Measurements from ENCODE around the gene JOSD1.

The JOSD1 gene

GRCh38 chr22:38715176-38715764, 14.5 kb upstream of the JOSD1 start:
- no peaks in the 10 kb centered on the region for H3K27me3 ChIP-seq (replicated peaks in 2 of 5; ENCODE audit: control insufficient read depth in 4 of 5, insufficient read depth in 5 of 5, low read length in 4 of 5)
- DNase-seq: no peak
- peaks cover 2 to 28% (median 14%) of the 10 kb centered on the region in 4 experiments for H3K4me1 ChIP-seq (ENCODE audit: control extremely low read depth in 1 of 4, control insufficient read depth in 4 of 4, insufficient read depth in 4 of 4, low read length in 3 of 4)
- peaks cover 4 to 55% (median 36%) of the 10 kb centered on the region in 4 experiments for H3K36me3 ChIP-seq (ENCODE audit: control insufficient read depth in 4 of 4, insufficient read depth in 4 of 4, low read length in 3 of 4)
- ChIA-PET CTCF (interaction anchor here (0.9 to 4.4 kb wide), 8 partner anchors 9 to 51 kb away, joined by 3 to 29 read pairs (median 4); partner anchors contain the start of gene GTPBP1), POLR2A (no interaction called here)
- no peaks in the 10 kb centered on the region for H3K9me3 ChIP-seq (ENCODE audit: control extremely low read depth in 1 of 5, control insufficient read depth in 4 of 5, insufficient read depth in 2 of 5, low read depth in 1 of 5, low read length in 4 of 5)
- no peak overlapping the region for H3K4me3 ChIP-seq (ENCODE audit: control insufficient read depth in 1 of 7, extremely low read depth in 1 of 7, insufficient read depth in 4 of 7, low read depth in 2 of 7, low read length in 6 of 7)
- no peak overlapping the region for H3K27ac ChIP-seq (ENCODE audit: insufficient read depth in 1 of 2, low read depth in 1 of 2, low read length in 2 of 2, poor library complexity in 1 of 2, severe bottlenecking in 2 of 2)
- WGBS (ENCODE audit: insufficient coverage): 88% methylated on average over 8 of the region's 9 CpGs

- peaks cover 4 to 62% (median 38%) of the 10 kb centered on the region in 4 experiments for H3K36me3 ChIP-seq (ENCODE audit: control insufficient read depth in 4 of 4, insufficient read depth in 4 of 4, low read length in 3 of 4)
- 97% methylated on average over 7 of the region's 8 CpGs for WGBS (ENCODE audit: insufficient coverage)
- no peaks in the 10 kb centered on the region for H3K9me3 ChIP-seq (ENCODE audit: control extremely low read depth in 1 of 5, control insufficient read depth in 4 of 5, insufficient read depth in 2 of 5, low read depth in 1 of 5, low read length in 4 of 5)
- POLR2A ChIA-PET: no interaction called here
- H3K27ac ChIP-seq (ENCODE audit: insufficient read depth in 1 of 2, low read depth in 1 of 2, low read length in 2 of 2, poor library complexity in 1 of 2, severe bottlenecking in 2 of 2): no peak overlapping the region
- no peaks in the 10 kb centered on the region for H3K27me3 ChIP-seq (replicated peaks in 2 of 5; ENCODE audit: control insufficient read depth in 4 of 5, insufficient read depth in 5 of 5, low read length in 4 of 5)
- peaks cover 6 to 38% (median 23%) of the 10 kb centered on the region in 4 experiments for H3K4me1 ChIP-seq (ENCODE audit: control extremely low read depth in 1 of 4, control insufficient read depth in 4 of 4, insufficient read depth in 4 of 4, low read length in 3 of 4)
- CTCF ChIA-PET: interaction anchor here (1.3 to 4.4 kb wide), 4 partner anchors 8 to 19 kb away, joined by 4 to 29 read pairs (median 8); partner anchors contain the start of gene GTPBP1
- no peak for DNase-seq
- H3K4me3 ChIP-seq (ENCODE audit: control insufficient read depth in 1 of 7, extremely low read depth in 1 of 7, insufficient read depth in 4 of 7, low read depth in 2 of 7, low read length in 6 of 7): no peak overlapping the region
These were observed 13.2 kb upstream of the JOSD1 start for GRCh38 chr22:38713921-38714320.

GRCh38 chr22:38712486-38713207, 11.9 kb upstream of the JOSD1 start:
- POLR2A ChIA-PET: no interaction called here
- peaks cover 12 to 50% (median 31%) of the 10 kb centered on the region in 4 experiments for H3K4me1 ChIP-seq (ENCODE audit: control extremely low read depth in 1 of 4, control insufficient read depth in 4 of 4, insufficient read depth in 4 of 4, low read length in 3 of 4)
- WGBS (ENCODE audit: insufficient coverage): 96% methylated on average over 6 of the region's 11 CpGs
- no peaks in the 10 kb centered on the region for H3K9me3 ChIP-seq (ENCODE audit: control extremely low read depth in 1 of 5, control insufficient read depth in 4 of 5, insufficient read depth in 2 of 5, low read depth in 1 of 5, low read length in 4 of 5)
- no peak overlapping the region for H3K27ac ChIP-seq (ENCODE audit: insufficient read depth in 1 of 2, low read depth in 1 of 2, low read length in 2 of 2, poor library complexity in 1 of 2, severe bottlenecking in 2 of 2)
- CTCF ChIA-PET: interaction anchor here (3.2 to 4.4 kb wide), 2 partner anchors 12 to 21 kb away, joined by 13 to 29 read pairs; no protein-coding TSS in a partner anchor
- no peaks in the 10 kb centered on the region for H3K27me3 ChIP-seq (replicated peaks in 2 of 5; ENCODE audit: control insufficient read depth in 4 of 5, insufficient read depth in 5 of 5, low read length in 4 of 5)
- no peak overlapping the region for H3K4me3 ChIP-seq (ENCODE audit: control insufficient read depth in 1 of 7, extremely low read depth in 1 of 7, insufficient read depth in 4 of 7, low read depth in 2 of 7, low read length in 6 of 7)
- H3K36me3 ChIP-seq (ENCODE audit: control insufficient read depth in 4 of 4, insufficient read depth in 4 of 4, low read length in 3 of 4): peaks cover 3 to 52% (median 35%) of the 10 kb centered on the region in 4 experiments
- DNase-seq: no peak

GRCh38 chr22:38710866-38711265, 10.1 kb upstream of the JOSD1 start:
- POLR2A ChIA-PET: interaction anchor here (0.8 kb wide), 1 partner anchor 14 kb away, joined by 4 read pairs; no protein-coding TSS in a partner anchor
- no peak for DNase-seq
- WGBS (ENCODE audit: insufficient coverage): no CpG with 5 or more reads among the region's 3 CpGs

GRCh38 chr22:38710351-38710750, 9.6 kb upstream of the JOSD1 start:
- no peak overlapping the region for H3K4me3 ChIP-seq (ENCODE audit: control insufficient read depth in 1 of 7, extremely low read depth in 1 of 7, insufficient read depth in 4 of 7, low read depth in 2 of 7, low read length in 6 of 7)
- H3K27me3 ChIP-seq (replicated peaks in 2 of 5; ENCODE audit: control insufficient read depth in 4 of 5, insufficient read depth in 5 of 5, low read length in 4 of 5): no peaks in the 10 kb centered on the region
- peak in 2 of 3 donors; percentile 26 to 48 for DNase-seq
- no peaks in the 10 kb centered on the region for H3K9me3 ChIP-seq (ENCODE audit: control extremely low read depth in 1 of 5, control insufficient read depth in 4 of 5, insufficient read depth in 2 of 5, low read depth in 1 of 5, low read length in 4 of 5)
- H3K36me3 ChIP-seq (ENCODE audit: control insufficient read depth in 4 of 4, insufficient read depth in 4 of 4, low read length in 3 of 4): peaks cover 3 to 30% (median 15%) of the 10 kb centered on the region in 4 experiments
- ChIA-PET CTCF (interaction anchor here (0.8 to 3.0 kb wide), 4 partner anchors 8 to 22 kb away, joined by 3 to 17 read pairs (median 6); no protein-coding TSS in a partner anchor), POLR2A (interaction anchor here (0.8 kb wide), 1 partner anchor 15 kb away, joined by 4 read pairs; no protein-coding TSS in a partner anchor)
- peaks cover 22 to 60% (median 40%) of the 10 kb centered on the region in 4 experiments for H3K4me1 ChIP-seq (ENCODE audit: control extremely low read depth in 1 of 4, control insufficient read depth in 4 of 4, insufficient read depth in 4 of 4, low read length in 3 of 4)
- no peak overlapping the region for H3K27ac ChIP-seq (ENCODE audit: insufficient read depth in 1 of 2, low read depth in 1 of 2, low read length in 2 of 2, poor library complexity in 1 of 2, severe bottlenecking in 2 of 2)
- 67% methylated on average over 1 of the region's 3 CpGs for WGBS (ENCODE audit: insufficient coverage)

More at GRCh38 chr22:38710866-38711265, 10.1 kb upstream of the JOSD1 start:
- Histone ChIP-seq H3K4me1 (ENCODE audit: control extremely low read depth in 1 of 4, control insufficient read depth in 4 of 4, insufficient read depth in 4 of 4, low read length in 3 of 4) (peaks cover 22 to 62% (median 41%) of the 10 kb centered on the region in 4 experiments), H3K27me3 (replicated peaks in 2 of 5; ENCODE audit: control insufficient read depth in 4 of 5, insufficient read depth in 5 of 5, low read length in 4 of 5) (no peaks in the 10 kb centered on the region), H3K36me3 (ENCODE audit: control insufficient read depth in 4 of 4, insufficient read depth in 4 of 4, low read length in 3 of 4) (peaks cover 3 to 34% (median 19%) of the 10 kb centered on the region in 4 experiments), H3K9me3 (ENCODE audit: control extremely low read depth in 1 of 5, control insufficient read depth in 4 of 5, insufficient read depth in 2 of 5, low read depth in 1 of 5, low read length in 4 of 5) (no peaks in the 10 kb centered on the region), H3K4me3 (ENCODE audit: control insufficient read depth in 1 of 7, extremely low read depth in 1 of 7, insufficient read depth in 4 of 7, low read depth in 2 of 7, low read length in 6 of 7) (no peak overlapping the region), H3K27ac (ENCODE audit: insufficient read depth in 1 of 2, low read depth in 1 of 2, low read length in 2 of 2, poor library complexity in 1 of 2, severe bottlenecking in 2 of 2) (no peak overlapping the region)
- CTCF ChIA-PET: interaction anchor here (3.0 kb wide), 1 partner anchor 14 kb away, joined by 17 read pairs; no protein-coding TSS in a partner anchor

- peaks cover 27 to 57% (median 43%) of the 10 kb centered on the region in 4 experiments for H3K4me1 ChIP-seq (ENCODE audit: control extremely low read depth in 1 of 4, control insufficient read depth in 4 of 4, insufficient read depth in 4 of 4, low read length in 3 of 4)
- CTCF ChIA-PET: interaction anchor here (0.8 to 3.0 kb wide), 4 partner anchors 9 to 23 kb away, joined by 3 to 17 read pairs (median 6); no protein-coding TSS in a partner anchor
- no peaks in the 10 kb centered on the region for H3K27me3 ChIP-seq (replicated peaks in 2 of 5; ENCODE audit: control insufficient read depth in 4 of 5, insufficient read depth in 5 of 5, low read length in 4 of 5)
- peak overlapping the region in 1 of 7 experiments; percentile 15 for H3K4me3 ChIP-seq (ENCODE audit: control insufficient read depth in 1 of 7, extremely low read depth in 1 of 7, insufficient read depth in 4 of 7, low read depth in 2 of 7, low read length in 6 of 7)
- peak in 1 of 3 donors; percentile 18 for DNase-seq
- H3K9me3 ChIP-seq (ENCODE audit: control extremely low read depth in 1 of 5, control insufficient read depth in 4 of 5, insufficient read depth in 2 of 5, low read depth in 1 of 5, low read length in 4 of 5): no peaks in the 10 kb centered on the region
- POLR2A ChIA-PET: no interaction called here
- no peak overlapping the region for H3K27ac ChIP-seq (ENCODE audit: insufficient read depth in 1 of 2, low read depth in 1 of 2, low read length in 2 of 2, poor library complexity in 1 of 2, severe bottlenecking in 2 of 2)
- 93% methylated on average over 3 of the region's 3 CpGs for WGBS (ENCODE audit: insufficient coverage)
- H3K36me3 ChIP-seq (ENCODE audit: control insufficient read depth in 4 of 4, insufficient read depth in 4 of 4, low read length in 3 of 4): peaks cover 3 to 30% (median 14%) of the 10 kb centered on the region in 4 experiments
These were observed 8.6 kb upstream of the JOSD1 start for GRCh38 chr22:38709306-38709705.
